Panc1 (cell line): ENCODE data around the gene SOX18. TPM values are rescaled to one million over a fixed set of nuclear protein-coding genes. Genes with fewer than 3 reads are reported as not detected.

Experiments
- ATAC-seq: fragments of 200-7000 bp; cut with Tn5 transposase; 2 replicates; pipeline ENCODE4 v1.9.1; 2020; ENCODE audit warnings: mild to moderate bottlenecking, moderate library complexity
- Bru-seq: library from RNA; stranded (reverse); fragments of 400-500 nt; gene quantifications from one replicate; lab custom pipeline; 2021; lab: Mats Ljungman, UMichigan
- BruChase-seq, 2 experiments: library from RNA; stranded (reverse); fragments of 400-500 nt; gene quantifications; one replicate each; lab custom pipeline; 2021; lab: Mats Ljungman, UMichigan
- BruUV-seq: library from RNA; stranded (reverse); fragments of 400-500 nt; replicated peaks from 2 replicates; lab custom pipeline; 2021; lab: Mats Ljungman, UMichigan
- CTCF ChIA-PET: fragments of 300-600 bp; sonication (Branson Sonifier 250); formaldehyde crosslinking; loops from one replicate; lab custom pipeline; 2022; ENCODE audit warnings: antibody characterized with exemption; lab: Charles Lee
- POLR2A ChIA-PET: fragments of 300-600 bp; sonication (Branson Sonifier 250); formaldehyde crosslinking; loops from one replicate; lab custom pipeline; 2022; ENCODE audit warnings: antibody characterized with exemption; lab: Charles Lee
- DNase-seq: peaks from one replicate; pipeline ENCODE4 v3.0.0-alpha.2; 2010; ENCODE audit warnings: low read depth, low spot score
- H3K27ac ChIP-seq: 2 replicates; pipeline ENCODE4 v1.5.1; 2011; ENCODE audit warnings: mild to moderate bottlenecking, low read length, inconsistent platforms
- H3K27me3 ChIP-seq: fragments of 200-500 bp; sonication (Bioruptor generic); 2 replicates; pipeline ENCODE4 v1.6.0; 2014; ENCODE audit warnings: low read length, inconsistent platforms; ENCODE audit not compliant: control insufficient read depth, insufficient read depth
- H3K36me3 ChIP-seq: fragments of 200-500 bp; sonication (Bioruptor generic); 2 replicates; pipeline ENCODE4 v1.5.1; 2014; ENCODE audit warnings: inconsistent platforms, mild to moderate bottlenecking, low read length, moderate library complexity; ENCODE audit not compliant: control insufficient read depth, insufficient read depth
- H3K4me1 ChIP-seq: 2 replicates; pipeline ENCODE4 v1.5.1; 2011; ENCODE audit warnings: inconsistent platforms, mild to moderate bottlenecking, low read length, moderate library complexity; ENCODE audit not compliant: control insufficient read depth, insufficient read depth
- H3K4me3 ChIP-seq, 2 experiments: 2 replicates each; pipeline ENCODE4 v1.5.1; 2011 to 2012; ENCODE audit warnings: low read depth in 2 of 2, low read length in 2 of 2, mild to moderate bottlenecking in 2 of 2, inconsistent platforms in 1 of 2, moderate library complexity in 1 of 2
- H3K9me3 ChIP-seq: fragments of 200-500 bp; sonication (Bioruptor generic); 2 replicates; pipeline ENCODE4 v1.5.1; 2014; ENCODE audit warnings: low read depth, mild to moderate bottlenecking, inconsistent platforms, low read length, moderate library complexity; ENCODE audit not compliant: control insufficient read depth, insufficient read depth
- CTCF ChIP-seq: fragments of 450-650 bp; IDR thresholded peaks from 2 replicates; pipeline ENCODE4 v1.5.1; 2017; ENCODE audit warnings: mild to moderate bottlenecking
- POLR2AphosphoS5 ChIP-seq: IDR thresholded peaks from 2 replicates; pipeline ENCODE4 v1.6.1; 2012; ENCODE audit warnings: mild to moderate bottlenecking, low read depth, low read length, moderate library complexity
- REST ChIP-seq, 2 experiments: IDR thresholded peaks; 2 replicates each; pipeline ENCODE4 v1.6.1; 2011 to 2012; ENCODE audit warnings: low read depth in 2 of 2, control low read depth in 1 of 2, low read length in 1 of 2, mild to moderate bottlenecking in 1 of 2, moderate library complexity in 1 of 2; ENCODE audit not compliant: insufficient read depth in 1 of 2
- SIN3A ChIP-seq: IDR thresholded peaks from 2 replicates; pipeline ENCODE4 v1.6.1; 2012; ENCODE audit warnings: low read depth, mild to moderate bottlenecking, low read length, moderate library complexity, borderline replicate concordance; ENCODE audit not compliant: insufficient read depth
- TCF7L2 ChIP-seq: IDR thresholded peaks from 2 replicates; pipeline ENCODE4 v1.6.1; 2011; ENCODE audit warnings: mild to moderate bottlenecking, low read depth, low read length, inconsistent platforms
- in situ Hi-C: cut with HindIII; loops from 2 replicates; pipeline ENCODE4 v1.10.0; 2016; ENCODE audit warnings: low sequenced_read_pairs, low pct_unique_long_range_greater_than_20kb
- intact Hi-C: fragments of 100-400 bp; cut with micrococcal nuclease; formaldehyde crosslinking; loops from one replicate; pipeline ENCODE4 v1.10.0; 2022; ENCODE audit not compliant: unreplicated experiment
- long read RNA-seq: library from polyadenylated mRNA; unstranded; transcript quantifications from one replicate; pipeline ENCODE4 v2.0.0, GENCODE V29; 2021; ENCODE audit not compliant: unreplicated experiment
- polyA plus RNA-seq: library from polyadenylated mRNA; unstranded; fragments of >200 nt; gene quantifications from one replicate; pipeline ENCODE4 v1.2.1, GENCODE V29; 2012; ENCODE audit warnings: missing spikeins; ENCODE audit not compliant: insufficient read length
- total RNA-seq: library from RNA; stranded (reverse); gene quantifications from one replicate; pipeline ENCODE4 v1.2.1, GENCODE V29; 2021; ENCODE audit not compliant: unreplicated experiment

Gene SOX18
- total RNA-seq (18.7 TPM), Bru-seq, nascent RNA (percentile 48 among the genes with signal in this experiment), BruChase-seq, experiment 1, labeled RNA remaining after a 2-hour chase (percentile 64 among the genes with signal in this experiment), BruChase-seq, experiment 2, labeled RNA remaining after a 6-hour chase (percentile 49 among the genes with signal in this experiment)
- polyA plus RNA-seq = 25.7 TPM
- long read RNA-seq, transcript SOX18-201 (2 exons, 1,864 nt) = major isoform, 17 of 31 reads
- long read RNA-seq, partial matches to known transcripts = 14 of 31 reads
- long read RNA-seq, other reads (novel, unspliced or antisense) = 0 of 31 reads

GRCh38 chr20:64049060-64049877, at the start of gene SOX18:
SOX18 (minus strand) TSS chr20:64049639; CDS start chr20:64049516, 123 bp downstream.
- no peaks in the 10 kb centered on the region for H3K9me3 ChIP-seq
- in situ Hi-C loops (no loop called here), intact Hi-C loops (no loop called here)
- ChIA-PET CTCF (interaction anchor here (1.4 kb wide), 1 partner anchor 10 kb away, joined by 11 read pairs; no protein-coding TSS in a partner anchor), POLR2A (no interaction called here)
- BruUV-seq = TSS peak; percentile 95
- TF ChIP-seq POLR2AphosphoS5 (0 out of 2 replicates have a peak, but pooled peaks have one; percentile 21), TCF7L2 (no peak), CTCF (no peak; the same call in 1 of the 2 replicates)
- H3K36me3 ChIP-seq = no peaks in the 10 kb centered on the region
- H3K4me3 ChIP-seq = peak within 1 kb of the TSS; percentile 33
- ATAC-seq = peak; percentile 54
- H3K27ac ChIP-seq = peak within 1 kb of the TSS; percentile 84
- H3K27me3 ChIP-seq = no peaks in the 10 kb centered on the region
- DNase-seq = no peak
- peaks cover 58% of the 10 kb centered on the region for H3K4me1 ChIP-seq

- ChIA-PET POLR2A (no interaction called here), CTCF (no interaction called here)
- intact Hi-C loops = no loop called here
- Histone ChIP-seq H3K4me3 (no peak overlapping the region), H3K9me3 (no peaks in the 10 kb centered on the region), H3K27ac (no peak overlapping the region), H3K27me3 (no peaks in the 10 kb centered on the region), H3K36me3 (no peaks in the 10 kb centered on the region), H3K4me1 (no peaks in the 10 kb centered on the region)
- no TSS peak for BruUV-seq
- no peak for ATAC-seq
- DNase-seq = no peak
- TF ChIP-seq CTCF = no peak
- TF ChIP-seq POLR2AphosphoS5 = no peak
- no peak for TF ChIP-seq TCF7L2
- TF ChIP-seq REST (IDR thresholded peaks at IDR 0.05; ENCODE audit: insufficient read depth in 1 of 2, low read depth in 2 of 2, low read length in 1 of 2) = no peak
- no peak for TF ChIP-seq SIN3A
- in situ Hi-C loops = no loop called here
These were observed 49.1 kb upstream of the SOX18 start for GRCh38 chr20:64098471-64099013.
